Left ventricle myocardium inferior (tissue), 1 donor: Measurements from ENCODE around the gene IMMP1L. TPM values are rescaled to one million over a fixed set of nuclear protein-coding genes. Genes with fewer than 3 reads are reported as not detected.

Experiments used
- DNase-seq: peaks from one replicate; pipeline ENCODE4 v3.0.0-alpha.2; 2020
- H3K27ac ChIP-seq: fragments of 200-600 bp; replicated peaks from 2 replicates; pipeline ENCODE4 v1.8.0; 2021
- H3K27me3 ChIP-seq: fragments of 200-600 bp; 2 replicates; pipeline ENCODE4 v1.8.0; 2021; ENCODE audit warnings: low read depth
- H3K36me3 ChIP-seq: fragments of 200-600 bp; 2 replicates; pipeline ENCODE4 v1.8.0; 2021
- H3K4me1 ChIP-seq: fragments of 200-600 bp; 2 replicates; pipeline ENCODE4 v1.8.0; 2021
- H3K4me3 ChIP-seq: fragments of 200-600 bp; 2 replicates; pipeline ENCODE4 v1.8.0; 2021; ENCODE audit warnings: mild to moderate bottlenecking, moderate library complexity
- H3K9me3 ChIP-seq: fragments of 200-600 bp; replicated peaks from 2 replicates; pipeline ENCODE4 v1.8.0; 2021
- intact Hi-C: fragments of 100-400 bp; cut with micrococcal nuclease; formaldehyde crosslinking; loops from one replicate; pipeline ENCODE4 v1.11.0; 2022
- total RNA-seq: library from RNA; stranded (reverse); fragmentation: NEBNext Ultra II Directional; extraction: Animal tissue kit (Norgen Biotek cat#: 25700); gene quantifications from one replicate; pipeline ENCODE4 v1.2.1, GENCODE V29; 2021
- TF ChIP-seq, protein P1 (sequence below): fragments of 200-600 bp; IDR thresholded peaks from 2 replicates; pipeline ENCODE4 v1.8.0; 2021; ENCODE audit warnings: antibody characterized with exemption, mild to moderate bottlenecking, borderline replicate concordance
- donor health status: DM: no; HTN: yes; CAD: no; lungs with severe emphysema.

Gene IMMP1L
- total RNA-seq, 1 donor from 2014 or later = 30.6 TPM

DNA sequence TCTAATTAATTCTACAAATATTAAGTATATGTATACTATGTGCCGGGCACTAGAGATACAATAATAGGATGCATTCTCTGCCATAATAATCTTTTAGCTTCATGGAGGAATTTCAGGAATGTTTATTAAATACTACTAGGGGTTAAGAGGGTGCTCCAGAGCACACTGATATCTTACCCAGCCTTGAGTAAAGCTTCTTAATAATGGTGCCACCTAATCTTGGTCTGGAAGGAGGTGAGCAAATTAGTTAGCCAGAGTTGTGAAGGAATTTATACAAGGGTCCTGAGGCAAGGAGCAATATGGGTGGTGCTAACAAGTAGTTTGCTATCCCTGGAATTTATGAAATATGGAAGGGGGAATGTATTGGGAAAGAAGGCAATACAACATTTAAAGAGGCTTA is 21.9 kb upstream of the IMMP1L start:
- DNase-seq = no peak
- TF ChIP-seq, protein P1, sequence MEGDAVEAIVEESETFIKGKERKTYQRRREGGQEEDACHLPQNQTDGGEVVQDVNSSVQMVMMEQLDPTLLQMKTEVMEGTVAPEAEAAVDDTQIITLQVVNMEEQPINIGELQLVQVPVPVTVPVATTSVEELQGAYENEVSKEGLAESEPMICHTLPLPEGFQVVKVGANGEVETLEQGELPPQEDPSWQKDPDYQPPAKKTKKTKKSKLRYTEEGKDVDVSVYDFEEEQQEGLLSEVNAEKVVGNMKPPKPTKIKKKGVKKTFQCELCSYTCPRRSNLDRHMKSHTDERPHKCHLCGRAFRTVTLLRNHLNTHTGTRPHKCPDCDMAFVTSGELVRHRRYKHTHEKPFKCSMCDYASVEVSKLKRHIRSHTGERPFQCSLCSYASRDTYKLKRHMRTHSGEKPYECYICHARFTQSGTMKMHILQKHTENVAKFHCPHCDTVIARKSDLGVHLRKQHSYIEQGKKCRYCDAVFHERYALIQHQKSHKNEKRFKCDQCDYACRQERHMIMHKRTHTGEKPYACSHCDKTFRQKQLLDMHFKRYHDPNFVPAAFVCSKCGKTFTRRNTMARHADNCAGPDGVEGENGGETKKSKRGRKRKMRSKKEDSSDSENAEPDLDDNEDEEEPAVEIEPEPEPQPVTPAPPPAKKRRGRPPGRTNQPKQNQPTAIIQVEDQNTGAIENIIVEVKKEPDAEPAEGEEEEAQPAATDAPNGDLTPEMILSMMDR = no peak
- H3K9me3 ChIP-seq = no peaks in the 10 kb centered on the region
- no peaks in the 10 kb centered on the region for H3K36me3 ChIP-seq
- intact Hi-C loops = no loop called here
- H3K4me1 ChIP-seq = no peaks in the 10 kb centered on the region
- H3K27ac ChIP-seq = no peak overlapping the region
- H3K27me3 ChIP-seq = no peaks in the 10 kb centered on the region
- no peak overlapping the region for H3K4me3 ChIP-seq

DNA sequence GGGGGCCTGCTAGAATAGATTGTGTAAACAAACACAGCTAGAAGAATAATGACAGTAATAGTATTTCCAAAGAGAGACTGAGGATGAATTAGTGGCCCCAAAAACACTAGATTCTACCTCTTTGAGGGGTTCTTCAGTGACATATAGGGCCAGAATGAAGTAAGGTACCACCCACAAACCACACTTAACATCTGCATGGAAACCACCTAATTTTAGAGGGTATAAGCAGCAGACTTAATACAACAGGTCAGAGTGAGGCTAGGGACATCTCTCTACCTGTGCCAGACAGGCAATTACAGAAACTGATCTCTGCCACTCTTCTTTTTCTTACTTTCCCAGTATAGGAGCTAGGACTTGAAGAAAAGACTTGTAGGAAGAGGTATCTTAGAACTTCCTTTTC is 20.3 kb upstream of the IMMP1L start:
- Histone ChIP-seq H3K27ac (no peak overlapping the region), H3K36me3 (peaks cover 2% of the 10 kb centered on the region), H3K4me3 (no peak overlapping the region), H3K9me3 (no peaks in the 10 kb centered on the region), H3K4me1 (no peaks in the 10 kb centered on the region), H3K27me3 (no peaks in the 10 kb centered on the region)
- TF ChIP-seq, protein P1 = no peak
- no peak for DNase-seq
- intact Hi-C loops = no loop called here

DNA sequence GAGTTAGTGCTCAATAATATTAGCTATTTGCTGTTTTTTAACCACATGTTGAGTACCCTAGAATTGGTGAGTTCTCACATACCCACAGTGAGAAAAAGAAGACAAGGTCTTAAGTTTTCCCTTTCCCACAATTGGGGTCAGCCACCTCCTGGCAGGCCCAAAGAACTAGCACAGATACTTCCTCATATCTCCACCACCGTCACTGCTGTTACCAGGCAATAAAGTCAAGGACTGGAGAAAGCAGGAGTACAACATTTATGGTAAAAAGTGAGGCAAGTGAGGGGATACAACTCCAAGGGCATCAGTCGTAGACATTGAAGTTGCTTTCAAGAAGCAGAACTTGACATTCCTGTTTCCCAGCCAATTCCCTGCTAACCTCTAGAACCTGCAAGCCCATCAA is 19.8 kb upstream of the IMMP1L start:
- TF ChIP-seq, protein P1 = no peak
- intact Hi-C loops = no loop called here
- no peaks in the 10 kb centered on the region for H3K4me1 ChIP-seq
- H3K27ac ChIP-seq = no peak overlapping the region
- peaks cover 7% of the 10 kb centered on the region for H3K36me3 ChIP-seq
- DNase-seq = no peak
- peaks cover 2% of the 10 kb centered on the region for H3K9me3 ChIP-seq
- no peak overlapping the region for H3K4me3 ChIP-seq
- no peaks in the 10 kb centered on the region for H3K27me3 ChIP-seq

DNA sequence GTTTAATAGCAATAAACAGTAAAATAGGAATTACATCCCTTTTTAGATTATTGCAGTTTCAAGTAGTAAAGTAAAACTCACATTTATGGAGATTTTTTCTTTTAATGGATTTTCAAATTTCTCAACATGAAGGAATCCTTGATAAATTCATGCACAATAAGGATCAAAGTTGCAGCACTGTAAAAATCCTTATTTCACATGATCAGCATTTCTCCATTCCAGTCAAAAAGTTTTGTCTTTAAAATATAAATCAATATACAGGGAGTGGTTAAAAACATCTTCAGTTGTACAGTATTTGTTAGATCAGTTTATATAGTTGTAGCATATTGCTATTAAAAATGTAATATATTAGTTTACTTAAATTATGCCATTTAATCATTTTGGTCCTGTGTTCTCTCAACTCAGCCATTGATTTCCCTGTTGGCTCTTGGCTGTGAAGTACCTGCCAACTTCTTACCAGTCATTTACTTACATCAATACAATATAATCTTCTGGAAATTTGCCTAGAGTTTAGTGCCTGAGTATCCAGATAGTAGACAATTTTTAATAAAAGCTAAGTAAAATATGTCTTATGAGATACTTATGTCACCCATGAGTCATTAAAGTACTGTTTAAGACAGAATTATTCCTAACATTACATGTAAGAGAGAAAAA is 12.2 kb upstream of the IMMP1L start:
- Histone ChIP-seq H3K4me1 (peaks cover 11% of the 10 kb centered on the region), H3K9me3 (peaks cover 6% of the 10 kb centered on the region), H3K27me3 (no peaks in the 10 kb centered on the region), H3K4me3 (no peak overlapping the region), H3K36me3 (peaks cover 21% of the 10 kb centered on the region), H3K27ac (no peak overlapping the region)
- DNase-seq = no peak
- intact Hi-C loops = no loop called here
- TF ChIP-seq, protein P1 = no peak

DNA sequence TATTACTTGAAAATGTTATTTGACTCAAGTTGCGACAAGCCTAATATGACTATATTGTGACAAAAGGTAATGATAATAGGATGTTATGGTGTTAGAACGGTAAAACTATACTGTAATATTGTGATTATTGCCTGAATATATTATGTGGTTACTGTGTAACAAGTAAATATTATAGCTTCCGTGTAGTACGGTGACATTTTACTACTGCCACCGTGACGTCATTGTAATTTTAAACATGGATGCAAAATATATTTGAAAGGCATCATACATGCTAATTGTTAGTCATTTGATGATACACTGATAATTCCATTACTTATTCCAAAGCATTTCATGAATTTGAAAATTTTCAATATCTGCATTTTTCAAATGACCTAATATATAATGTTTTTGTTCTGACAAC is 2.7 kb upstream of the IMMP1L start:
- Histone ChIP-seq H3K27ac (no peak overlapping the region), H3K27me3 (no peaks in the 10 kb centered on the region), H3K9me3 (no peaks in the 10 kb centered on the region), H3K36me3 (no peaks in the 10 kb centered on the region), H3K4me3 (no peak overlapping the region), H3K4me1 (peaks cover 42% of the 10 kb centered on the region)
- intact Hi-C loops = no loop called here
- TF ChIP-seq, protein P1 = no peak
- no peak for DNase-seq
